OCI-LY7 (cell line): ENCODE results near the gene WDR18. TPM values are rescaled to one million over a fixed set of nuclear protein-coding genes. Genes with fewer than 3 reads are reported as not detected.

ENCODE experiments used
- BruUV-seq: library from RNA; stranded (reverse); fragments of 400-500 nt; replicated peaks from 2 replicates; lab custom pipeline; 2021; lab: Mats Ljungman, UMichigan
- CTCF ChIA-PET: fragments of 300-600 bp; sonication (Branson Sonifier 250); formaldehyde crosslinking; loops from one replicate; lab custom pipeline; 2022; ENCODE audit warnings: antibody characterized with exemption; ENCODE audit not compliant: unreplicated experiment; lab: Charles Lee
- POLR2A ChIA-PET: fragments of 300-600 bp; sonication (Branson Sonifier 250); formaldehyde crosslinking; loops from one replicate; lab custom pipeline; 2022; ENCODE audit warnings: antibody characterized with exemption; lab: Charles Lee
- DNase-seq: peaks from one replicate; pipeline ENCODE4 v3.0.0-alpha.2; 2015; ENCODE audit warnings: low spot score
- H2AFZ ChIP-seq: fragments of 200-600 bp; sonication (generic), shearing (Covaris generic); 2 replicates; pipeline ENCODE4 v1.6.1; 2014; ENCODE audit warnings: mild to moderate bottlenecking, antibody characterized with exemption, low read length, moderate library complexity
- H3K27ac ChIP-seq: fragments of 200-600 bp; sonication (generic); 2 replicates; pipeline ENCODE4 v1.5.1; 2014; ENCODE audit warnings: mixed run types, low read depth, mild to moderate bottlenecking, moderate library complexity, low read length, inconsistent platforms; ENCODE audit not compliant: poor library complexity, severe bottlenecking
- H3K36me3 ChIP-seq: fragments of 200-600 bp; sonication (generic); 2 replicates; pipeline ENCODE4 v1.6.1; 2014; ENCODE audit warnings: mild to moderate bottlenecking, antibody characterized with exemption, low read length, moderate library complexity, mixed read lengths; ENCODE audit not compliant: insufficient read depth
- H3K4me1 ChIP-seq: fragments of 200-600 bp; sonication (generic); 2 replicates; pipeline ENCODE4 v1.5.1; 2014; ENCODE audit warnings: mild to moderate bottlenecking, low read length; ENCODE audit not compliant: insufficient read depth, poor library complexity, severe bottlenecking
- H3K4me2 ChIP-seq: fragments of 200-600 bp; sonication (generic); 2 replicates; pipeline ENCODE4 v1.6.1; 2014; ENCODE audit warnings: mild to moderate bottlenecking, low read length
- H3K4me3 ChIP-seq: fragments of 200-600 bp; sonication (generic); 2 replicates; pipeline ENCODE4 v1.5.1; 2014; ENCODE audit warnings: mild to moderate bottlenecking, low read depth, low read length; ENCODE audit not compliant: poor library complexity, severe bottlenecking
- H3K79me2 ChIP-seq: fragments of 200-600 bp; sonication (generic); 2 replicates; pipeline ENCODE4 v1.6.1; 2016; ENCODE audit warnings: low read depth, mild to moderate bottlenecking, low read length, moderate library complexity, mixed read lengths; ENCODE audit not compliant: insufficient read depth
- H3K9me2 ChIP-seq: fragments of 200-600 bp; sonication (generic); 2 replicates; pipeline ENCODE4 v1.6.1; 2016; ENCODE audit warnings: mild to moderate bottlenecking, low read length, mixed read lengths; ENCODE audit not compliant: insufficient read depth
- H3K9me3 ChIP-seq: fragments of 200-600 bp; sonication (generic); 2 replicates; pipeline ENCODE4 v1.6.1; 2014; ENCODE audit warnings: mild to moderate bottlenecking, mixed run types, low read length, mixed read lengths
- H4K20me1 ChIP-seq: fragments of 200-600 bp; sonication (generic); 2 replicates; pipeline ENCODE4 v1.6.1; 2014; ENCODE audit warnings: mild to moderate bottlenecking, antibody characterized with exemption, low read length, moderate library complexity, mixed read lengths; ENCODE audit not compliant: insufficient read depth
- CTCF ChIP-seq: fragments of 200-600 bp; sonication (generic); conservative IDR thresholded peaks from 2 replicates; pipeline ENCODE4 v1.5.1; 2014; ENCODE audit warnings: mild to moderate bottlenecking, antibody characterized with exemption, low read length, moderate library complexity, mixed read lengths
- EZH2phosphoT487 ChIP-seq: fragments of 200-600 bp; sonication (generic); IDR thresholded peaks from 2 replicates; pipeline ENCODE4 v1.6.1; 2018; ENCODE audit warnings: low read depth, borderline replicate concordance, mild to moderate bottlenecking, mixed run types, antibody characterized with exemption, low read length, moderate library complexity, mixed read lengths
- intact Hi-C: fragments of 100-400 bp; cut with micrococcal nuclease; formaldehyde crosslinking; loops from one replicate; pipeline ENCODE4 v1.10.0; 2022; ENCODE audit not compliant: unreplicated experiment
- total RNA-seq, 2 experiments: library from RNA; depleted of rRNA in 1 of 2; stranded (reverse); fragments of >200 nt in 1 of 2; shearing (Covaris generic) in 1 of 2; gene quantifications; 2 replicates each; pipeline ENCODE4 v1.2.3, GENCODE V29; 2014 to 2022

The WDR18 gene
- total RNA-seq, 2 experiments from 2014 or later, result 51.4 to 74.7 TPM

GRCh38 chr19:1032264-1032867 is 48.2 kb downstream of the WDR18 start:
- Histone ChIP-seq H3K4me2 (no peak overlapping the region), H3K27ac (no peak overlapping the region), H3K4me3 (no peak overlapping the region), H3K79me2 (peaks cover 14% of the 10 kb centered on the region; the same call in 1 of the 2 replicates), H2AFZ (no peak overlapping the region), H3K9me3 (no peaks in the 10 kb centered on the region), H3K9me2 (no peaks in the 10 kb centered on the region), H3K36me3 (peaks cover 45% of the 10 kb centered on the region), H3K4me1 (peaks cover 31% of the 10 kb centered on the region), H4K20me1 (no peaks in the 10 kb centered on the region)
- intact Hi-C loops, result no loop called here
- ChIA-PET CTCF (no interaction called here), POLR2A (interaction anchor here (0.7 kb wide), 2 partner anchors 13 to 165 kb away, joined by 3 read pairs; no protein-coding TSS in a partner anchor)
- DNase-seq, result no peak
- TF ChIP-seq EZH2phosphoT487 (no peak), CTCF (no peak)
- no TSS peak for BruUV-seq

GRCh38 chr19:1035998-1036621 is 52.0 kb downstream of the WDR18 start:
- intact Hi-C loops, result no loop called here
- Histone ChIP-seq H3K4me2 (no peak overlapping the region), H3K4me1 (peaks cover 35% of the 10 kb centered on the region)

More at GRCh38 chr19:1035998-1036621, 52.0 kb downstream of the WDR18 start:
- H3K9me2 ChIP-seq, result no peaks in the 10 kb centered on the region
- TF ChIP-seq CTCF, result peak; percentile 51
- TF ChIP-seq EZH2phosphoT487, result no peak
- DNase-seq, result no peak
- no peaks in the 10 kb centered on the region for H3K9me3 ChIP-seq
- ChIA-PET POLR2A (interaction anchor here (0.6 kb wide), 1 partner anchor 28 kb away, joined by 3 read pairs; no protein-coding TSS in a partner anchor), CTCF (no interaction called here)
- H2AFZ ChIP-seq, result no peak overlapping the region
- no peaks in the 10 kb centered on the region for H4K20me1 ChIP-seq
- H3K4me3 ChIP-seq, result no peak overlapping the region
- BruUV-seq, result no TSS peak
- H3K27ac ChIP-seq, result peak overlapping the region; percentile 97
- H3K79me2 ChIP-seq, result 0 out of 2 replicates have a peak, but pooled peaks cover 5% of the 10 kb centered on the region
- H3K36me3 ChIP-seq, result peaks cover 41% of the 10 kb centered on the region
